Measurements from ENCODE around the gene VAV2. TPM values are rescaled to one million over a fixed set of nuclear protein-coding genes. Genes with fewer than 3 reads are reported as not detected.

Gene VAV2
- total and polyA plus RNA-seq, 2 experiments from 2014 or later, result 8.1 to 28.9 TPM

DNA sequence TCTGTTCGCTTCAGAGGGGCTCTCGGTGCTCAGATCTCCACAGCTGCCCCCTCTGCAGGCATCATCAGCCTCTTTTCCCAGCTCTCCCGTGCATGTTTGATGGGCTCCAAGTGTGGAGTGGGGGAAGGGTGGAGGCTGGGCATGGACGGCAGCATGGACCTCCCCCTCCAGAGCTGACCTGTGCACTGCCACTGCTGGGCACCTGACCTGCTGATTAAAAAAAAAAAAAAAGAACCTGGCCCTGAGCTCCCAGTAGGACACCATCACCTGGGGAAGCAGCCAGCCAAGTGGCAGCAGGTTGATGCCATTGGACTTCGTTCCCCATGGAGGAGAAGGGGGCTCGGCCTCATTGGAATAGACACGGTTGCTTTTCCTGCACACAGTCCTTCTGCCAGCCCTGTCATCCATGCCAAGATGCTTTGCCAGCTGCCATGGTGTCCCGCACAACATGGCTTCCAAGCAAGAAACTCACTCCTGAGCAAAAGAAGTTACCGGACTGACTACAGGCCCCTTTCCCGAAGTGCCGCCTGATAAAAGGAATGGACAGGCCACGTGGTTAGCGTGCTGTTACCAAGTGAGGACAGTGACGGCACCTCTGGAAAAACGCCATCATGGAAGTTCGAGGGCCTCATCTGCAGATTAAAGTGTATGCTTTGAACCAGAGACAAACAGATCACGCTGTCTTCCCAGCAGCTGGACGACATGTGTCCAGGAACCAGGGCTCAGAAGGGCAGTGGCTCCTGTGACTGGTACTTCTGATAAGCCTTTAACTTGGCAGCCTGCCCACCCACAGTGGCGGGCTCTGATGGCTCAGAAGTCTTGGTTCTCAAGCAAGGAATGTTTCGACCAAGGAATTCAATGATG lies 18.4 kb upstream of the VAV2 start (continued):
- TF ChIP-seq CREB1 (CRISPR knock-in tag; IDR thresholded peaks at IDR 0.05; ENCODE audit: low read depth) (no peak), NANOG (IDR thresholded peaks at IDR 0.05; ENCODE audit: borderline replicate concordance) (no peak), POLR2AphosphoS5 (IDR thresholded peaks at IDR 0.05; ENCODE audit: low read depth) (no peak), ZNF114 (CRISPR knock-in tag; IDR thresholded peaks at IDR 0.05) (no peak)
- TF ChIP-seq, protein P1, sequence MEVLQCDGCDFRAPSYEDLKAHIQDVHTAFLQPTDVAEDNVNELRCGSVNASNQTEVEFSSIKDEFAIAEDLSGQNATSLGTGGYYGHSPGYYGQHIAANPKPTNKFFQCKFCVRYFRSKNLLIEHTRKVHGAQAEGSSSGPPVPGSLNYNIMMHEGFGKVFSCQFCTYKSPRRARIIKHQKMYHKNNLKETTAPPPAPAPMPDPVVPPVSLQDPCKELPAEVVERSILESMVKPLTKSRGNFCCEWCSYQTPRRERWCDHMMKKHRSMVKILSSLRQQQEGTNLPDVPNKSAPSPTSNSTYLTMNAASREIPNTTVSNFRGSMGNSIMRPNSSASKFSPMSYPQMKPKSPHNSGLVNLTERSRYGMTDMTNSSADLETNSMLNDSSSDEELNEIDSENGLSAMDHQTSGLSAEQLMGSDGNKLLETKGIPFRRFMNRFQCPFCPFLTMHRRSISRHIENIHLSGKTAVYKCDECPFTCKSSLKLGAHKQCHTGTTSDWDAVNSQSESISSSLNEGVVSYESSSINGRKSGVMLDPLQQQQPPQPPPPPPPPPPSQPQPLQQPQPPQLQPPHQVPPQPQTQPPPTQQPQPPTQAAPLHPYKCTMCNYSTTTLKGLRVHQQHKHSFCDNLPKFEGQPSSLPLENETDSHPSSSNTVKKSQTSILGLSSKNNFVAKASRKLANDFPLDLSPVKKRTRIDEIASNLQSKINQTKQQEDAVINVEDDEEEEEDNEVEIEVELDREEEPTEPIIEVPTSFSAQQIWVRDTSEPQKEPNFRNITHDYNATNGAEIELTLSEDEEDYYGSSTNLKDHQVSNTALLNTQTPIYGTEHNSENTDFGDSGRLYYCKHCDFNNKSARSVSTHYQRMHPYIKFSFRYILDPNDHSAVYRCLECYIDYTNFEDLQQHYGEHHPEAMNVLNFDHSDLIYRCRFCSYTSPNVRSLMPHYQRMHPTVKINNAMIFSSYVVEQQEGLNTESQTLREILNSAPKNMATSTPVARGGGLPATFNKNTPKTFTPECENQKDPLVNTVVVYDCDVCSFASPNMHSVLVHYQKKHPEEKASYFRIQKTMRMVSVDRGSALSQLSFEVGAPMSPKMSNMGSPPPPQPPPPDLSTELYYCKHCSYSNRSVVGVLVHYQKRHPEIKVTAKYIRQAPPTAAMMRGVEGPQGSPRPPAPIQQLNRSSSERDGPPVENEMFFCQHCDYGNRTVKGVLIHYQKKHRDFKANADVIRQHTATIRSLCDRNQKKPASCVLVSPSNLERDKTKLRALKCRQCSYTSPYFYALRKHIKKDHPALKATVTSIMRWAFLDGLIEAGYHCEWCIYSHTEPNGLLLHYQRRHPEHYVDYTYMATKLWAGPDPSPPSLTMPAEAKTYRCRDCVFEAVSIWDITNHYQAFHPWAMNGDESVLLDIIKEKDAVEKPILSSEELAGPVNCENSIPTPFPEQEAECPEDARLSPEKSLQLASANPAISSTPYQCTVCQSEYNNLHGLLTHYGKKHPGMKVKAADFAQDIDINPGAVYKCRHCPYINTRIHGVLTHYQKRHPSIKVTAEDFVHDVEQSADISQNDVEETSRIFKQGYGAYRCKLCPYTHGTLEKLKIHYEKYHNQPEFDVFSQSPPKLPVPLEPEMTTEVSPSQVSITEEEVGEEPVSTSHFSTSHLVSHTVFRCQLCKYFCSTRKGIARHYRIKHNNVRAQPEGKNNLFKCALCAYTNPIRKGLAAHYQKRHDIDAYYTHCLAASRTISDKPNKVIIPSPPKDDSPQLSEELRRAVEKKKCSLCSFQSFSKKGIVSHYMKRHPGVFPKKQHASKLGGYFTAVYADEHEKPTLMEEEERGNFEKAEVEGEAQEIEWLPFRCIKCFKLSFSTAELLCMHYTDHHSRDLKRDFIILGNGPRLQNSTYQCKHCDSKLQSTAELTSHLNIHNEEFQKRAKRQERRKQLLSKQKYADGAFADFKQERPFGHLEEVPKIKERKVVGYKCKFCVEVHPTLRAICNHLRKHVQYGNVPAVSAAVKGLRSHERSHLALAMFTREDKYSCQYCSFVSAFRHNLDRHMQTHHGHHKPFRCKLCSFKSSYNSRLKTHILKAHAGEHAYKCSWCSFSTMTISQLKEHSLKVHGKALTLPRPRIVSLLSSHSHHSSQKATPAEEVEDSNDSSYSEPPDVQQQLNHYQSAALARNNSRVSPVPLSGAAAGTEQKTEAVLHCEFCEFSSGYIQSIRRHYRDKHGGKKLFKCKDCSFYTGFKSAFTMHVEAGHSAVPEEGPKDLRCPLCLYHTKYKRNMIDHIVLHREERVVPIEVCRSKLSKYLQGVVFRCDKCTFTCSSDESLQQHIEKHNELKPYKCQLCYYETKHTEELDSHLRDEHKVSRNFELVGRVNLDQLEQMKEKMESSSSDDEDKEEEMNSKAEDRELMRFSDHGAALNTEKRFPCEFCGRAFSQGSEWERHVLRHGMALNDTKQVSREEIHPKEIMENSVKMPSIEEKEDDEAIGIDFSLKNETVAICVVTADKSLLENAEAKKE (CRISPR knock-in tag; IDR thresholded peaks at IDR 0.05), result no peak

DNA sequence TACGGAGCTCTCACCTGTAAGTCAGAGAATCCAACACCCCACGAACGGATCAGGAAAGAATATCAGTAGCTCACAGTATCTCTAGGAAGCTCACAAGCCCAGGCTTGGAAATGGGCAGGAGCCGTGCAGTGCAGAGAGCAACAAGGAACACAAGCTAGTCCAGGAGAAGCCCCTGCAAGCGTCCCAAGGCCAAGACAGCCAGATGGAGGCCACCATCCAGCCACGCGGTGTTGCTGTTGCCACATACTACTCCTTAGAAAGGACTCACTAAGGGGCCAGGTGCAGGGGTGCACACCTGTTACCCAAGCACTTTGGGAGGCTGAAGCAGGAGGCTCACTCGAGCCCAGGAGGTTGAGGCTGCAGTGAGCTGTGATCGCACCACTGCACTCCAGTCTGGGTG lies 15.4 kb upstream of the VAV2 start:
- Mint-ChIP-seq H3K9me3 (peaks cover 23% of the 10 kb centered on the region), H3K27ac (no peak overlapping the region), H3K4me1 (no peaks in the 10 kb centered on the region), H3K4me3 (no peak overlapping the region), H3K27me3 (ENCODE audit: insufficient read depth, low read depth, poor library complexity) (peaks cover 12% of the 10 kb centered on the region), H3K36me3 (ENCODE audit: low read depth) (peaks cover 13% of the 10 kb centered on the region)
- ATAC-seq (no peak), DNase-seq (ENCODE audit: low spot score) (no peak)
- H3K36me3 ChIP-seq (ENCODE audit: insufficient read depth), result no peaks in the 10 kb centered on the region
- H3K4me2 ChIP-seq, result no peak overlapping the region
- H3F3A ChIP-seq (replicated peaks; ENCODE audit: low read depth), result no peaks in the 10 kb centered on the region
- no peaks in the 10 kb centered on the region for H3K27me3 ChIP-seq (ENCODE audit: insufficient read depth)
- H3K4me3 ChIP-seq, result no peak overlapping the region
- no peaks in the 10 kb centered on the region for H4K20me1 ChIP-seq (replicated peaks; ENCODE audit: insufficient read depth)
- H2AFZ ChIP-seq, result no peak overlapping the region
- no peak overlapping the region for H3K27ac ChIP-seq (ENCODE audit: low read depth)
- H3K9me2 ChIP-seq (ENCODE audit: insufficient read depth), result no peaks in the 10 kb centered on the region
- no peaks in the 10 kb centered on the region for H3K4me1 ChIP-seq (ENCODE audit: insufficient read depth)
- H3K79me2 ChIP-seq (replicated peaks; ENCODE audit: insufficient read depth), result no peaks in the 10 kb centered on the region
- TF ChIP-seq ZNF331 (CRISPR knock-in tag; IDR thresholded peaks at IDR 0.05; ENCODE audit: low read depth) (no peak), ZNF114 (CRISPR knock-in tag; IDR thresholded peaks at IDR 0.05) (no peak), EZH2 (IDR thresholded peaks at IDR 0.05; ENCODE audit: low read depth, unreplicated experiment) (no peak), POLR2AphosphoS5 (IDR thresholded peaks at IDR 0.05; ENCODE audit: low read depth) (no peak), NANOG (IDR thresholded peaks at IDR 0.05; ENCODE audit: borderline replicate concordance) (no peak)
- TF ChIP-seq, protein P1 (CRISPR knock-in tag; IDR thresholded peaks at IDR 0.05), result no peak

Measured in GM23338 (cell line).